Caco-2 (cell line): ENCODE results near the gene DEFB113. TPM values are rescaled to one million over a fixed set of nuclear protein-coding genes. Genes with fewer than 3 reads are reported as not detected.

ENCODE experiments used
- BruUV-seq: library from RNA; stranded (reverse); fragments of 400-500 nt; replicated peaks from 2 replicates; lab custom pipeline; 2021; lab: Mats Ljungman, UMichigan
- CTCF ChIA-PET: fragments of 300-600 bp; sonication (Branson Sonifier 250); formaldehyde crosslinking; loops from one replicate; lab custom pipeline; 2022; ENCODE audit warnings: antibody characterized with exemption; lab: Charles Lee
- POLR2A ChIA-PET: fragments of 300-600 bp; sonication (Branson Sonifier 250); formaldehyde crosslinking; loops from one replicate; lab custom pipeline; 2022; ENCODE audit warnings: antibody characterized with exemption; lab: Charles Lee
- DNase-seq, 2 experiments: peaks; one replicate each; pipeline versions ENCODE4 v3.0.0 to v3.0.0-alpha.2; 2020 to 2022
- H3K27me3 ChIP-seq: replicated peaks from 2 replicates; pipeline ENCODE4 v1.6.0; 2011; ENCODE audit warnings: low read length; ENCODE audit not compliant: control insufficient read depth, insufficient read depth
- H3K36me3 ChIP-seq: 2 replicates; pipeline ENCODE4 v1.5.1; 2011; ENCODE audit warnings: low read length; ENCODE audit not compliant: control insufficient read depth, insufficient read depth
- H3K4me1 ChIP-seq: fragments of 250-450 bp; sonication (Bioruptor Pico); 2 replicates; pipeline ENCODE4 v1.5.1; 2020; ENCODE audit warnings: mild to moderate bottlenecking
- H3K4me3 ChIP-seq: 2 replicates; pipeline ENCODE4 v1.5.1; 2011; ENCODE audit warnings: low read depth, mild to moderate bottlenecking, control low read depth, low read length
- H3K9me3 ChIP-seq: fragments of 250-450 bp; sonication (Bioruptor Pico); 2 replicates; pipeline ENCODE4 v1.5.1; 2020; ENCODE audit warnings: mild to moderate bottlenecking, moderate library complexity
- H3K27ac Mint-ChIP-seq: one replicate; pipeline ENCODE4 v1.8.0; 2022; ENCODE audit warnings: mixed read lengths; ENCODE audit not compliant: unreplicated experiment
- H3K27me3 Mint-ChIP-seq: one replicate; pipeline ENCODE4 v1.8.0; 2022; ENCODE audit warnings: mixed read lengths; ENCODE audit not compliant: insufficient read depth, unreplicated experiment
- H3K36me3 Mint-ChIP-seq: one replicate; pipeline ENCODE4 v1.8.0; 2022; ENCODE audit warnings: mild to moderate bottlenecking, mixed read lengths; ENCODE audit not compliant: insufficient read depth, unreplicated experiment
- H3K4me1 Mint-ChIP-seq: one replicate; pipeline ENCODE4 v1.8.0; 2022; ENCODE audit warnings: low read depth, mixed read lengths; ENCODE audit not compliant: unreplicated experiment
- H3K4me3 Mint-ChIP-seq: one replicate; pipeline ENCODE4 v1.8.0; 2022; ENCODE audit warnings: mild to moderate bottlenecking, moderate library complexity, mixed read lengths; ENCODE audit not compliant: unreplicated experiment
- H3K9me3 Mint-ChIP-seq: one replicate; pipeline ENCODE4 v1.8.0; 2022; ENCODE audit warnings: mixed read lengths; ENCODE audit not compliant: unreplicated experiment
- CTCF ChIP-seq, 2 experiments: fragments of 200-600 bp in 1 of 2; IDR thresholded peaks; 1 replicate in 1 of 2; 2 replicates in 1 of 2; pipeline versions ENCODE4 v1.5.1 to v1.8.0; 2011 to 2022; ENCODE audit warnings: antibody characterized with exemption in 1 of 2, control low read depth in 1 of 2, inconsistent platforms in 1 of 2, low read depth in 1 of 2, low read length in 1 of 2, mild to moderate bottlenecking in 1 of 2, moderate library complexity in 1 of 2; ENCODE audit not compliant: insufficient read depth in 1 of 2, severe bottlenecking in 1 of 2, unreplicated experiment in 1 of 2
- intact Hi-C: fragments of 100-400 bp; cut with micrococcal nuclease; formaldehyde crosslinking; loops from one replicate; pipeline ENCODE4 v1.10.0; 2022; ENCODE audit not compliant: unreplicated experiment
- total RNA-seq: library from RNA; stranded (reverse); gene quantifications from 2 replicates; pipeline ENCODE4 v1.2.3, GENCODE V29; 2022

DEFB113 gene
- total RNA-seq, 1 experiment from 2014 or later: not detected

GRCh38 chr6:49986551-49986950, 17.1 kb upstream of the DEFB113 start:
- H3K27me3 ChIP-seq: no peaks in the 10 kb centered on the region
- no peak overlapping the region for H3K4me3 Mint-ChIP-seq
- TF ChIP-seq CTCF (IDR thresholded peaks at IDR 0.05; ENCODE audit: insufficient read depth in 1 of 2, low read depth in 1 of 2, low read length in 1 of 2, severe bottlenecking in 1 of 2, unreplicated experiment in 1 of 2): no peak
- POLR2A ChIA-PET: no interaction called here
- H3K4me1 ChIP-seq: no peaks in the 10 kb centered on the region
- CTCF ChIA-PET: no interaction called here
- no peaks in the 10 kb centered on the region for H3K9me3 ChIP-seq
- BruUV-seq: no TSS peak
- H3K27ac Mint-ChIP-seq: no peak overlapping the region
- no peak for DNase-seq
- no peaks in the 10 kb centered on the region for H3K36me3 Mint-ChIP-seq
- no peaks in the 10 kb centered on the region for H3K9me3 Mint-ChIP-seq
- no peaks in the 10 kb centered on the region for H3K4me1 Mint-ChIP-seq
- H3K36me3 ChIP-seq: no peaks in the 10 kb centered on the region
- H3K4me3 ChIP-seq: no peak overlapping the region
- intact Hi-C loops: no loop called here
- H3K27me3 Mint-ChIP-seq: no peaks in the 10 kb centered on the region

- H3K27ac Mint-ChIP-seq: no peak overlapping the region
- ChIA-PET CTCF (no interaction called here), POLR2A (no interaction called here)
Observed at GRCh38 chr6:49982046-49982445, 12.6 kb upstream of the DEFB113 start.

GRCh38 chr6:49980898-49981297, 11.5 kb upstream of the DEFB113 start:
- no TSS peak for BruUV-seq
- CTCF ChIA-PET: no interaction called here
- Histone ChIP-seq H3K4me1 (no peaks in the 10 kb centered on the region), H3K9me3 (no peaks in the 10 kb centered on the region), H3K27me3 (no peaks in the 10 kb centered on the region), H3K36me3 (no peaks in the 10 kb centered on the region), H3K4me3 (no peak overlapping the region)
- Mint-ChIP-seq H3K4me1 (no peaks in the 10 kb centered on the region), H3K27ac (no peak overlapping the region), H3K9me3 (no peaks in the 10 kb centered on the region), H3K4me3 (no peak overlapping the region), H3K36me3 (no peaks in the 10 kb centered on the region), H3K27me3 (no peaks in the 10 kb centered on the region)
- TF ChIP-seq CTCF (IDR thresholded peaks at IDR 0.05; ENCODE audit: insufficient read depth in 1 of 2, low read depth in 1 of 2, low read length in 1 of 2, severe bottlenecking in 1 of 2, unreplicated experiment in 1 of 2): no peak
- intact Hi-C loops: no loop called here
- no peak for DNase-seq
- POLR2A ChIA-PET: no interaction called here

More at GRCh38 chr6:49982046-49982445, 12.6 kb upstream of the DEFB113 start:
- no peaks in the 10 kb centered on the region for H3K9me3 Mint-ChIP-seq
- no peaks in the 10 kb centered on the region for H3K27me3 Mint-ChIP-seq
- no TSS peak for BruUV-seq
- TF ChIP-seq CTCF (IDR thresholded peaks at IDR 0.05; ENCODE audit: insufficient read depth in 1 of 2, low read depth in 1 of 2, low read length in 1 of 2, severe bottlenecking in 1 of 2, unreplicated experiment in 1 of 2): no peak
- no peak for DNase-seq
- H3K4me3 Mint-ChIP-seq: no peak overlapping the region
- no peaks in the 10 kb centered on the region for H3K36me3 Mint-ChIP-seq
- Histone ChIP-seq H3K9me3 (no peaks in the 10 kb centered on the region), H3K4me3 (no peak overlapping the region), H3K27me3 (no peaks in the 10 kb centered on the region), H3K36me3 (no peaks in the 10 kb centered on the region), H3K4me1 (no peaks in the 10 kb centered on the region)
- intact Hi-C loops: no loop called here
- no peaks in the 10 kb centered on the region for H3K4me1 Mint-ChIP-seq
